GM10847 (cell line): Measurements from ENCODE around the gene LRCH4.

Source experiments
- POLR2A ChIP-seq: IDR thresholded peaks from 2 replicates; pipeline ENCODE4 v1.6.1; 2011; ENCODE audit not compliant: insufficient read length; ENCODE audit errors: extremely low read depth

The LRCH4 gene

DNA sequence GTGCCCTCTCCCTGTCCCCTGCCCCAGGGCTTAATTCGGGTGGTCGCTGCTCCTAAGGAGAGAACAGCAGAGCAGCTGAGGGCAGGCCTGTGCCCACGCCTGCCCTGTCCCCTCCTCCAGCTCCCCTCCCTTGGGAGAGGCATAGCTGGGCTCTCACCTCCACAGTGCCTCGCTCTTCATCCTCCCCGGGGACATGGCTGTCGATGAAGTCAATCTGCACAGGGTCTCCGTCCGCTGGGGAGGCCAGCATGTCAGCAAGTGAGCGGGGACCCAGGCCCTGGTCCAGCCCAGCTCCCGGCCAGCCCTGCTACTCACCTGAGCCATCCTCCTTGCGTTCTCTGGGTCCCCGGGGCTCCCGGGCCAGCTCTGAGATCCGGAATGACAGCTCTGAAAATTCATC is 8.4 kb downstream of the LRCH4 start:
- TF ChIP-seq POLR2A: no peak

- no peak for TF ChIP-seq POLR2A
Measured at GRCh38 chr7:100577103-100577502, 8.8 kb downstream of the LRCH4 start.

GRCh38 chr7:100576384-100576993 is 9.4 kb downstream of the LRCH4 start:
- no peak for TF ChIP-seq POLR2A

DNA sequence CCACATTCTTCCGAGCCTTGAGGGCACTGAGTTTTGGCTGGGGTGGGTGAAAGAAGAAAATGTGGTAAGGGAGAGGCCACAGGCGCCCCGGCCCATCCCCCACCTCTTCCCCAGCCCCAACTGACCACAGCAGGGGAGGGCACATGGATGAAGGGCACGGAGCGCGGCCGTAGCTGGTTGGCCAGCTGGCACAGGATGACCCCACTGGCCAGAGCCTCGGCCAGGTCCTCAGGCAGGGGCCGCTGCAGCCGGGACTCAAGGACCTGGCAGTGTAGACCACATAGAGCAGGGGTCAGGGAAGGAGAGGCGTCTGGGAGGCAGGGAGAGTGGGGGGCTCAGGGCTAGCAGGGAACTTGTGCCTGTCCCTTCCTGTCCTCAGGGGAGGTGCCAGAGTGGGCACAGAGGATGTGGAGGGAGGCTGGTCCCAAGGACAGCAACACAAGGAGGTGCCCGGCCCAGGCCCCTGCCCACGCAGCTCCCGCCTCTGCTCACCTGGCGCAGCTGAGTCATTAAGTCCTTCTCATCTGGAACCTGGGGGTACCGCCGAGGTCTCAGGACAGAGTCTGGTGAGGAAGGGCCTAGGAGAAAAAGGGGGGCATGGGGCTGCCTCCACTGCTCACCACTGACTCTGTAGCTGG is 10.1 kb downstream of the LRCH4 start:
- TF ChIP-seq POLR2A: no peak

GRCh38 chr7:100575206-100575631 is 10.7 kb downstream of the LRCH4 start:
- TF ChIP-seq POLR2A: no peak

- no peak for TF ChIP-seq POLR2A
Measured at GRCh38 chr7:100574362-100575205, 11.3 kb downstream of the LRCH4 start.

GRCh38 chr7:100573691-100574361 is 12.1 kb downstream of the LRCH4 start, which contains the start of gene SAP25:
SAP25 (minus strand) TSS chr7:100573900; CDS start chr7:100573742, 158 bp downstream.
- TF ChIP-seq POLR2A: no peak

GRCh38 chr7:100572949-100573675 is 12.8 kb downstream of the LRCH4 start:
- TF ChIP-seq POLR2A: no peak

- TF ChIP-seq POLR2A: no peak
Measured at GRCh38 chr7:100572281-100572948, 13.5 kb downstream of the LRCH4 start.

- TF ChIP-seq POLR2A: no peak
Measured at GRCh38 chr7:100571829-100572116, 14.2 kb downstream of the LRCH4 start.

- no peak for TF ChIP-seq POLR2A
Measured at GRCh38 chr7:100570954-100571828, 14.7 kb downstream of the LRCH4 start.

- no peak for TF ChIP-seq POLR2A
Measured at GRCh38 chr7:100568896-100569844, 16.8 kb downstream of the LRCH4 start.
